AG04449 (cell line): ENCODE data around the gene DNAJC5.
"Not testable (repeated sequence)": the region's sequence is repeated elsewhere in the genome, so short reads cannot be mapped to it uniquely, and the experiment has no call there.

ENCODE experiments used
- CTCF ChIA-PET: fragments of 350-600 bp; formaldehyde crosslinking; extraction: SDS; loops from one replicate; lab custom pipeline; 2021; ENCODE audit warnings: antibody characterized with exemption; lab: Yijun Ruan, JAX
- POLR2A ChIA-PET: fragments of 400-600, 350-600 bp; formaldehyde crosslinking; extraction: SDS; loops from one replicate; lab custom pipeline; 2020; ENCODE audit warnings: antibody characterized with exemption, inconsistent platforms; lab: Yijun Ruan, JAX
- DNase-seq: peaks from one replicate; pipeline ENCODE4 v3.0.0-alpha.2; 2010; ENCODE audit warnings: low read depth, low spot score
- H3K4me3 ChIP-seq: 2 replicates; pipeline ENCODE4 v1.5.1; 2011; ENCODE audit warnings: low read depth, mild to moderate bottlenecking, control low read depth, low read length
- CTCF ChIP-seq: IDR thresholded peaks from one replicate; pipeline ENCODE4 v1.5.1; 2011; ENCODE audit warnings: mild to moderate bottlenecking, moderate library complexity, low read length, control low read depth, inconsistent platforms; ENCODE audit not compliant: insufficient read depth; ENCODE audit errors: missing control alignments

DNAJC5 gene

GRCh38 chr20:63957004-63957689, 62.2 kb downstream of the DNAJC5 start:
- ChIA-PET POLR2A (interaction anchor here (1.5 to 1.8 kb wide), 2 partner anchors 12 to 92 kb away, joined by 3 to 8 read pairs; partner anchors contain the start of genes TPD52L2 and ZNF512B), CTCF (interaction anchor here (0.6 to 1.7 kb wide), 4 partner anchors 11 to 100 kb away, joined by 3 to 4 read pairs (median 4); partner anchors contain the start of gene PRPF6)
- peak overlapping the region; percentile 55 for H3K4me3 ChIP-seq
- no peak for TF ChIP-seq CTCF
- DNase-seq, result no peak

- ChIA-PET CTCF (interaction anchor here (0.6 to 1.7 kb wide), 3 partner anchors 10 to 23 kb away, joined by 3 to 4 read pairs (median 4); partner anchors contain the start of gene PRPF6), POLR2A (interaction anchor here (1.8 kb wide), 1 partner anchor 11 kb away, joined by 8 read pairs; the partner anchor contains the start of gene ZNF512B)
- DNase-seq, result no peak
- no peak for TF ChIP-seq CTCF
- no peak overlapping the region for H3K4me3 ChIP-seq
Observed at GRCh38 chr20:63957690-63958441, 62.9 kb downstream of the DNAJC5 start.

GRCh38 chr20:63958471-63958870, 63.5 kb downstream of the DNAJC5 start:
- CTCF ChIA-PET, result interaction anchor here (0.8 kb wide), 1 partner anchor 16 kb away, joined by 3 read pairs; no protein-coding TSS in a partner anchor
- POLR2A ChIA-PET, result no interaction called here
- no peak overlapping the region for H3K4me3 ChIP-seq
- DNase-seq, result no peak
- TF ChIP-seq CTCF, result no peak

GRCh38 chr20:63958964-63959698, 64.2 kb downstream of the DNAJC5 start:
- no peak overlapping the region for H3K4me3 ChIP-seq
- DNase-seq, result no peak
- CTCF ChIA-PET, result interaction anchor here (0.8 kb wide), 1 partner anchor 15 kb away, joined by 3 read pairs; no protein-coding TSS in a partner anchor
- POLR2A ChIA-PET, result no interaction called here
- no peak for TF ChIP-seq CTCF

- ChIA-PET POLR2A (no interaction called here), CTCF (no interaction called here)
- H3K4me3 ChIP-seq, result no peak overlapping the region
- no peak for DNase-seq
- TF ChIP-seq CTCF, result no peak
Observed at GRCh38 chr20:63959699-63960075, 64.8 kb downstream of the DNAJC5 start.

GRCh38 chr20:63960654-63961621, 66.0 kb downstream of the DNAJC5 start:
- DNase-seq, POLR2A ChIA-PET, H3K4me3 ChIP-seq: not testable (repeated sequence)
- CTCF ChIA-PET, result interaction anchor here (1.4 kb wide), 1 partner anchor 19 kb away, joined by 6 read pairs; the partner anchor contains the start of genes PRPF6 and SAMD10
